Endothelial cell of umbilical vein (primary cell): ENCODE results near the gene MRPL34. TPM values are rescaled to one million over a fixed set of nuclear protein-coding genes. Genes with fewer than 3 reads are reported as not detected.

Experiments used
- BruUV-seq: library from RNA; stranded (reverse); fragments of 400-500 nt; replicated peaks from 2 replicates; lab custom pipeline; 2021; lab: Mats Ljungman, UMichigan
- CTCF ChIA-PET: fragments of 300-600, 350-600 bp; sonication (Branson Sonifier 250); formaldehyde crosslinking; loops from one replicate; lab custom pipeline; 2021; ENCODE audit warnings: antibody characterized with exemption, inconsistent platforms; lab: Charles Lee
- POLR2A ChIA-PET: fragments of 300-600, 350-600 bp; sonication (Branson Sonifier 250); formaldehyde crosslinking; loops from one replicate; lab custom pipeline; 2021; ENCODE audit warnings: antibody characterized with exemption, inconsistent platforms; lab: Charles Lee
- DNase-seq: peaks from one replicate; pipeline ENCODE4 v3.0.0-alpha.2; 2011; ENCODE audit warnings: low read depth, low spot score
- FAIRE-seq: peaks from 2 replicates; lab custom pipeline; 2011; peaks lifted over from hg19 to GRCh38; lab: Jason Lieb, UNC
- H2AFZ ChIP-seq: 2 replicates; pipeline ENCODE4 v1.6.0; 2012; ENCODE audit warnings: low read depth, low read length, control low read depth, inconsistent platforms
- H3K27ac ChIP-seq: 2 replicates; pipeline ENCODE4 v1.5.1; 2011; ENCODE audit warnings: low read depth, mild to moderate bottlenecking, control low read depth, low read length, moderate library complexity; ENCODE audit not compliant: insufficient read depth
- H3K27me3 ChIP-seq, 2 experiments: 2 replicates each; pipeline versions ENCODE4 v1.6.0 to v1.6.1; 2011; ENCODE audit warnings: low read length in 2 of 2, mixed read lengths in 1 of 2; ENCODE audit not compliant: control insufficient read depth in 2 of 2, insufficient read depth in 2 of 2
- H3K36me3 ChIP-seq, 2 experiments: 2 replicates in 1 of 2; 3 replicates in 1 of 2; pipeline ENCODE4 v1.5.1; 2011; ENCODE audit warnings: low read length in 2 of 2, mild to moderate bottlenecking in 1 of 2, moderate library complexity in 1 of 2; ENCODE audit not compliant: control insufficient read depth in 2 of 2, insufficient read depth in 2 of 2; ENCODE audit errors: extremely low read depth in 1 of 2
- H3K4me1 ChIP-seq: 3 replicates; pipeline ENCODE4 v1.5.1; 2011; ENCODE audit warnings: mild to moderate bottlenecking, low read length; ENCODE audit not compliant: control insufficient read depth, insufficient read depth; ENCODE audit errors: extremely low read depth
- H3K4me2 ChIP-seq: 2 replicates; pipeline ENCODE4 v1.6.1; 2011; ENCODE audit warnings: low read length, control low read depth, mixed read lengths; ENCODE audit not compliant: insufficient read depth
- H3K4me3 ChIP-seq, 3 experiments: fragments of 200-600 bp in 1 of 3; sonication (generic), shearing (Covaris generic) in 1 of 3; replicated peaks in 1 of 3; 2 replicates each; pipeline ENCODE4 v1.5.1; 2011 to 2016; ENCODE audit warnings: control low read depth in 3 of 3, low read length in 3 of 3, mild to moderate bottlenecking in 2 of 3, inconsistent platforms in 1 of 3, low read depth in 1 of 3, moderate library complexity in 1 of 3; ENCODE audit not compliant: insufficient read depth in 1 of 3
- H3K79me2 ChIP-seq: 2 replicates; pipeline ENCODE4 v1.6.0; 2012; ENCODE audit warnings: low read length, inconsistent platforms; ENCODE audit not compliant: control insufficient read depth, insufficient read depth
- H3K9ac ChIP-seq: replicated peaks from 2 replicates; pipeline ENCODE3; 2011; ENCODE audit warnings: low read length, control low read depth; ENCODE audit not compliant: insufficient read depth; ENCODE audit errors: extremely low read depth
- H3K9me1 ChIP-seq: replicated peaks from 3 replicates; pipeline ENCODE4 v1.6.0; 2011; ENCODE audit warnings: mild to moderate bottlenecking, low read length; ENCODE audit not compliant: control insufficient read depth, insufficient read depth; ENCODE audit errors: extremely low read depth
- H3K9me3 ChIP-seq: replicated peaks from 2 replicates; pipeline ENCODE4 v1.5.1; 2012; ENCODE audit warnings: low read length, inconsistent platforms; ENCODE audit not compliant: control insufficient read depth, insufficient read depth
- H4K20me1 ChIP-seq: replicated peaks from 2 replicates; pipeline ENCODE3; 2011; ENCODE audit warnings: mild to moderate bottlenecking, low read length; ENCODE audit not compliant: control insufficient read depth, insufficient read depth; ENCODE audit errors: extremely low read depth
- EZH2 ChIP-seq: IDR thresholded peaks from 2 replicates; pipeline ENCODE4 v1.6.1; 2012; ENCODE audit warnings: borderline replicate concordance, low read depth, mild to moderate bottlenecking, moderate library complexity, low read length, inconsistent platforms; ENCODE audit not compliant: severe bottlenecking
- FOS ChIP-seq: IDR thresholded peaks from 2 replicates; pipeline ENCODE4 v1.6.1; 2011; ENCODE audit warnings: mild to moderate bottlenecking, low read length, moderate library complexity, borderline replicate concordance; ENCODE audit not compliant: insufficient read depth
- GATA2 ChIP-seq: IDR thresholded peaks from 2 replicates; pipeline ENCODE4 v1.7.0; 2011; ENCODE audit warnings: low read depth, mild to moderate bottlenecking, moderate library complexity, mixed read lengths, low read length; ENCODE audit not compliant: insufficient read length, insufficient read depth
- JUN ChIP-seq: IDR thresholded peaks from 2 replicates; pipeline ENCODE4 v1.6.1; 2011; ENCODE audit warnings: borderline replicate concordance, low read depth; ENCODE audit not compliant: insufficient read length, insufficient read depth
- MYC ChIP-seq: IDR thresholded peaks from one replicate; pipeline ENCODE4 v1.6.1; 2011; ENCODE audit warnings: mild to moderate bottlenecking, low read depth, low read length
- POLR2A ChIP-seq: IDR thresholded peaks from 2 replicates; pipeline ENCODE4 v1.6.1; 2012; ENCODE audit warnings: low read depth, mild to moderate bottlenecking, control low read depth, low read length
- POLR2AphosphoS5 ChIP-seq: IDR thresholded peaks from 2 replicates; pipeline ENCODE4 v1.6.1; 2012; ENCODE audit warnings: low read depth, mild to moderate bottlenecking, control low read depth, low read length, moderate library complexity; ENCODE audit not compliant: insufficient read depth
- dilution Hi-C: fragments of 300-500 bp; cut with MboI; formaldehyde crosslinking; loops from one replicate; pipeline ENCODE4 v1.15.0; 2019; ENCODE audit warnings: low sequenced_read_pairs; ENCODE audit not compliant: extremely low pct_ligation_motif_present
- intact Hi-C: fragments of 100-400 bp; cut with micrococcal nuclease; formaldehyde crosslinking; loops from one replicate; pipeline ENCODE4 v1.10.0; 2022
- polyA plus RNA-seq, 4 experiments: library from polyadenylated mRNA; depleted of rRNA in 3 of 4; stranded (reverse) in 3 of 4; unstranded in 1 of 4; fragments of >200 nt; gene quantifications; 2 replicates each; pipeline versions ENCODE4 v1.2.1 to v1.2.3, GENCODE V29; 2011 to 2012; ENCODE audit warnings: missing spikeins in 1 of 4
- total RNA-seq: library from RNA; stranded (reverse); gene quantifications from 2 replicates; pipeline ENCODE4 v1.2.3, GENCODE V29; 2021
- TF ChIP-seq, protein P1 (sequence below), 2 donors: IDR thresholded peaks; 1 replicate in 1 of 2; 2 replicates in 1 of 2; pipeline ENCODE4 v1.5.1; 2011; ENCODE audit warnings: low read length in 2 of 2, mild to moderate bottlenecking in 2 of 2, moderate library complexity in 2 of 2, control low read depth in 1 of 2, inconsistent platforms in 1 of 2, low read depth in 1 of 2; ENCODE audit not compliant: insufficient read depth in 1 of 2; ENCODE audit errors: extremely low read depth in 1 of 2
- TF ChIP-seq, protein P2 (sequence below): IDR thresholded peaks from 2 replicates; pipeline ENCODE4 v1.6.1; 2011; ENCODE audit not compliant: insufficient read depth, insufficient read length

MRPL34 gene
- total and polyA plus RNA-seq, 2 donors (not counting 3 experiments of a cell fraction or from before 2014, with no cell fraction given) = 45.5 to 55.7 TPM

- H3K9me1 ChIP-seq = no peaks in the 10 kb centered on the region
- dilution Hi-C loops = no loop called here
- H3K4me3 ChIP-seq = no peak overlapping the region
- no TSS peak for BruUV-seq
- no peaks in the 10 kb centered on the region for H4K20me1 ChIP-seq
- no peak overlapping the region for H3K4me2 ChIP-seq
- no peaks in the 10 kb centered on the region for H3K36me3 ChIP-seq
- H3K79me2 ChIP-seq = no peaks in the 10 kb centered on the region
- no peak overlapping the region for H2AFZ ChIP-seq
- CTCF ChIA-PET = no interaction called here
- intact Hi-C loops = no loop called here
- no peak overlapping the region for H3K27ac ChIP-seq
- TF ChIP-seq MYC (no peak), JUN (no peak), EZH2 (no peak), POLR2A (no peak), GATA2 (no peak), POLR2AphosphoS5 (no peak), FOS (no peak)
- TF ChIP-seq, protein P1, sequence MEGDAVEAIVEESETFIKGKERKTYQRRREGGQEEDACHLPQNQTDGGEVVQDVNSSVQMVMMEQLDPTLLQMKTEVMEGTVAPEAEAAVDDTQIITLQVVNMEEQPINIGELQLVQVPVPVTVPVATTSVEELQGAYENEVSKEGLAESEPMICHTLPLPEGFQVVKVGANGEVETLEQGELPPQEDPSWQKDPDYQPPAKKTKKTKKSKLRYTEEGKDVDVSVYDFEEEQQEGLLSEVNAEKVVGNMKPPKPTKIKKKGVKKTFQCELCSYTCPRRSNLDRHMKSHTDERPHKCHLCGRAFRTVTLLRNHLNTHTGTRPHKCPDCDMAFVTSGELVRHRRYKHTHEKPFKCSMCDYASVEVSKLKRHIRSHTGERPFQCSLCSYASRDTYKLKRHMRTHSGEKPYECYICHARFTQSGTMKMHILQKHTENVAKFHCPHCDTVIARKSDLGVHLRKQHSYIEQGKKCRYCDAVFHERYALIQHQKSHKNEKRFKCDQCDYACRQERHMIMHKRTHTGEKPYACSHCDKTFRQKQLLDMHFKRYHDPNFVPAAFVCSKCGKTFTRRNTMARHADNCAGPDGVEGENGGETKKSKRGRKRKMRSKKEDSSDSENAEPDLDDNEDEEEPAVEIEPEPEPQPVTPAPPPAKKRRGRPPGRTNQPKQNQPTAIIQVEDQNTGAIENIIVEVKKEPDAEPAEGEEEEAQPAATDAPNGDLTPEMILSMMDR (IDR thresholded peaks at IDR 0.05; ENCODE audit: extremely low read depth in 1 of 2, insufficient read depth in 1 of 2, low read depth in 1 of 2, low read length in 2 of 2) = no peak
- TF ChIP-seq, protein P2, sequence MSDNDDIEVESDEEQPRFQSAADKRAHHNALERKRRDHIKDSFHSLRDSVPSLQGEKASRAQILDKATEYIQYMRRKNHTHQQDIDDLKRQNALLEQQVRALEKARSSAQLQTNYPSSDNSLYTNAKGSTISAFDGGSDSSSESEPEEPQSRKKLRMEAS = no peak
- DNase-seq (no peak), FAIRE-seq (no peak)
- no peaks in the 10 kb centered on the region for H3K27me3 ChIP-seq
- POLR2A ChIA-PET = no interaction called here
- H3K9me3 ChIP-seq = no peaks in the 10 kb centered on the region
- H3K9ac ChIP-seq = no peak overlapping the region
- peaks cover 5% of the 10 kb centered on the region for H3K4me1 ChIP-seq
These were observed 4.6 kb upstream of the MRPL34 start for GRCh38 chr19:17300992-17301619.
